NCI-H1694 (cell line): ENCODE results near the gene MACROD2.

Experiments
- DNase-seq: peaks from one replicate; lab custom pipeline; 2025; lab: John Stamatoyannopoulos, UW

Gene MACROD2

GRCh38 chr20:15918631-15919030 is 1923.3 kb downstream of the MACROD2 start:
- DNase-seq: no peak

GRCh38 chr20:15919118-15919517 is 1923.8 kb downstream of the MACROD2 start:
- no peak for DNase-seq

- DNase-seq: no peak
These were observed 1926.6 kb downstream of the MACROD2 start for GRCh38 chr20:15921930-15922329.

GRCh38 chr20:15922556-15922955 is 1927.2 kb downstream of the MACROD2 start:
- no peak for DNase-seq

- DNase-seq: no peak
These were observed 1927.9 kb downstream of the MACROD2 start for GRCh38 chr20:15923030-15923776.

GRCh38 chr20:15924556-15924955 is 1929.2 kb downstream of the MACROD2 start:
- no peak for DNase-seq

- DNase-seq: no peak
These were observed 1930.1 kb downstream of the MACROD2 start for GRCh38 chr20:15925376-15925775.

- no peak for DNase-seq
These were observed 1932.8 kb downstream of the MACROD2 start for GRCh38 chr20:15927893-15928650.

- DNase-seq: no peak
These were observed 1933.6 kb downstream of the MACROD2 start for GRCh38 chr20:15928946-15929345.

- DNase-seq: peak; percentile 67
These were observed 1935.3 kb downstream of the MACROD2 start for GRCh38 chr20:15930311-15931305.

- DNase-seq: no peak
These were observed 1936.6 kb downstream of the MACROD2 start for GRCh38 chr20:15931897-15932296.

GRCh38 chr20:15937179-15937578 is 1941.9 kb downstream of the MACROD2 start:
- DNase-seq: no peak

GRCh38 chr20:15938847-15939246 is 1943.5 kb downstream of the MACROD2 start:
- DNase-seq: no peak

- no peak for DNase-seq
These were observed 1944.8 kb downstream of the MACROD2 start for GRCh38 chr20:15940127-15940526.

GRCh38 chr20:15942130-15942529 is 1946.8 kb downstream of the MACROD2 start:
- DNase-seq: no peak

GRCh38 chr20:15945289-15945688 is 1950.0 kb downstream of the MACROD2 start:
- no peak for DNase-seq

GRCh38 chr20:15949391-15949790 is 1954.1 kb downstream of the MACROD2 start:
- no peak for DNase-seq

GRCh38 chr20:15951658-15952057 is 1956.3 kb downstream of the MACROD2 start:
- DNase-seq: no peak

- no peak for DNase-seq
These were observed 1962.8 kb downstream of the MACROD2 start for GRCh38 chr20:15958142-15958541.

- DNase-seq: no peak
These were observed 1969.8 kb downstream of the MACROD2 start for GRCh38 chr20:15965165-15965564.

- no peak for DNase-seq
These were observed 1972.0 kb downstream of the MACROD2 start for GRCh38 chr20:15967334-15967733.

GRCh38 chr20:15976047-15976736 is 1980.9 kb downstream of the MACROD2 start:
- DNase-seq: no peak
